DND-41 (cell line): ENCODE data around the gene GYG1.
A peak's percentile ranks its signal among the peaks of the same experiment; 100 is the strongest.

ENCODE experiments used
- ATAC-seq: fragments of 200-7000 bp; cut with Tn5 transposase; 3 replicates; pipeline ENCODE4 v1.9.1; 2021; ENCODE audit warnings: low read depth; ENCODE audit not compliant: insufficient read depth
- DNase-seq: peaks from one replicate; pipeline ENCODE4 v3.0.0-alpha.2; 2020
- H2AFZ ChIP-seq: 2 replicates; pipeline ENCODE4 v1.6.0; 2012; ENCODE audit warnings: low read depth, low read length
- H3K27ac ChIP-seq: 2 replicates; pipeline ENCODE4 v1.5.1; 2012; ENCODE audit warnings: low read length, inconsistent platforms
- H3K27me3 ChIP-seq: fragments of 200-600 bp; sonication (generic); 2 replicates; pipeline ENCODE4 v1.6.0; 2012; ENCODE audit warnings: low read length, mild to moderate bottlenecking, inconsistent platforms; ENCODE audit not compliant: insufficient read depth, poor library complexity
- H3K36me3 ChIP-seq: 2 replicates; pipeline ENCODE4 v1.5.1; 2012; ENCODE audit warnings: low read length, inconsistent platforms; ENCODE audit not compliant: insufficient read depth
- H3K4me1 ChIP-seq: 2 replicates; pipeline ENCODE4 v1.5.1; 2012; ENCODE audit warnings: mild to moderate bottlenecking, low read length; ENCODE audit not compliant: insufficient read depth
- H3K4me2 ChIP-seq: 2 replicates; pipeline ENCODE4 v1.6.0; 2012; ENCODE audit warnings: mild to moderate bottlenecking, moderate library complexity, low read length, inconsistent platforms; ENCODE audit not compliant: insufficient read depth
- H3K4me3 ChIP-seq, 2 experiments: fragments of 200-600 bp in 1 of 2; shearing (Covaris generic) in 1 of 2; 2 replicates each; pipeline ENCODE4 v1.5.1; 2012 to 2016; ENCODE audit warnings: inconsistent platforms in 2 of 2, low read length in 2 of 2, mild to moderate bottlenecking in 2 of 2, low read depth in 1 of 2, moderate library complexity in 1 of 2
- H3K79me2 ChIP-seq: 2 replicates; pipeline ENCODE4 v1.6.0; 2012; ENCODE audit warnings: low read length, inconsistent platforms; ENCODE audit not compliant: insufficient read depth
- H3K9ac ChIP-seq: 2 replicates; pipeline ENCODE4 v1.6.0; 2012; ENCODE audit warnings: low read depth, mild to moderate bottlenecking, inconsistent platforms, low read length, moderate library complexity
- H3K9me3 ChIP-seq: 2 replicates; pipeline ENCODE4 v1.5.1; 2012; ENCODE audit warnings: low read length, moderate library complexity, mild to moderate bottlenecking, inconsistent platforms; ENCODE audit not compliant: insufficient read depth, severe bottlenecking
- H4K20me1 ChIP-seq: 2 replicates; pipeline ENCODE4 v1.6.0; 2012; ENCODE audit warnings: low read length; ENCODE audit not compliant: insufficient read depth
- EZH2 ChIP-seq: IDR thresholded peaks from 3 replicates; pipeline ENCODE4 v1.6.1; 2012; ENCODE audit warnings: borderline replicate concordance, low read depth, mild to moderate bottlenecking, moderate library complexity, low read length, inconsistent platforms; ENCODE audit not compliant: severe bottlenecking
- TF ChIP-seq, protein P1 (sequence below): IDR thresholded peaks from 2 replicates; pipeline ENCODE4 v1.5.1; 2012; ENCODE audit warnings: borderline replicate concordance, low read length, moderate library complexity, mild to moderate bottlenecking; ENCODE audit not compliant: poor library complexity, severe bottlenecking; ENCODE audit errors: extremely low read depth

Gene GYG1

DNA sequence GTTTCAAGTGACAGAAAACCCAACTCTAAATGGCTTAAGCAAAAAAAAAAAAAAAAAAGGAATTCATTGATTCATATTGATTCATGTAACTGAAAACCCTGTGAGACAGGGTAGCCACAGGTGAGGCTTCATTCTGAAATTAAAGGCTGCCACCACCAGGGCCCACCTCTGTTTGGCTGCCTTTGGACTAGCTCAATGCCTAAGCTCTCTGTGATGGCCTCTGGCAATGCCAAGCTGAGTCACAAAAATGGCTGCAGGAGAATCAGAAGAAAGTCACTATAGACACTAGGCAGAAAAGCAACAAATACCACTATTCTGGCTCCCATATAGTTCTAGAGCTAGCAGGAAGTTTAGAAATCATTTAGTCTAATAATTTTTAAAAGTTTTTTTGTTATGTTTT, 38.2 kb upstream of the GYG1 start:
- no peak overlapping the region for H3K27ac ChIP-seq
- peaks cover 11% of the 10 kb centered on the region for H3K4me1 ChIP-seq
- no peak overlapping the region for H2AFZ ChIP-seq
- H3K4me2 ChIP-seq: no peak overlapping the region
- no peak for DNase-seq
- H3K27me3 ChIP-seq: peaks cover 5% of the 10 kb centered on the region
- no peaks in the 10 kb centered on the region for H3K79me2 ChIP-seq
- no peak overlapping the region for H3K9ac ChIP-seq
- no peak for TF ChIP-seq EZH2
- TF ChIP-seq, protein P1, sequence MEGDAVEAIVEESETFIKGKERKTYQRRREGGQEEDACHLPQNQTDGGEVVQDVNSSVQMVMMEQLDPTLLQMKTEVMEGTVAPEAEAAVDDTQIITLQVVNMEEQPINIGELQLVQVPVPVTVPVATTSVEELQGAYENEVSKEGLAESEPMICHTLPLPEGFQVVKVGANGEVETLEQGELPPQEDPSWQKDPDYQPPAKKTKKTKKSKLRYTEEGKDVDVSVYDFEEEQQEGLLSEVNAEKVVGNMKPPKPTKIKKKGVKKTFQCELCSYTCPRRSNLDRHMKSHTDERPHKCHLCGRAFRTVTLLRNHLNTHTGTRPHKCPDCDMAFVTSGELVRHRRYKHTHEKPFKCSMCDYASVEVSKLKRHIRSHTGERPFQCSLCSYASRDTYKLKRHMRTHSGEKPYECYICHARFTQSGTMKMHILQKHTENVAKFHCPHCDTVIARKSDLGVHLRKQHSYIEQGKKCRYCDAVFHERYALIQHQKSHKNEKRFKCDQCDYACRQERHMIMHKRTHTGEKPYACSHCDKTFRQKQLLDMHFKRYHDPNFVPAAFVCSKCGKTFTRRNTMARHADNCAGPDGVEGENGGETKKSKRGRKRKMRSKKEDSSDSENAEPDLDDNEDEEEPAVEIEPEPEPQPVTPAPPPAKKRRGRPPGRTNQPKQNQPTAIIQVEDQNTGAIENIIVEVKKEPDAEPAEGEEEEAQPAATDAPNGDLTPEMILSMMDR: no peak
- no peaks in the 10 kb centered on the region for H3K9me3 ChIP-seq
- H4K20me1 ChIP-seq: no peaks in the 10 kb centered on the region
- H3K4me3 ChIP-seq: no peak overlapping the region
- H3K36me3 ChIP-seq: no peaks in the 10 kb centered on the region
- ATAC-seq: no peak

DNA sequence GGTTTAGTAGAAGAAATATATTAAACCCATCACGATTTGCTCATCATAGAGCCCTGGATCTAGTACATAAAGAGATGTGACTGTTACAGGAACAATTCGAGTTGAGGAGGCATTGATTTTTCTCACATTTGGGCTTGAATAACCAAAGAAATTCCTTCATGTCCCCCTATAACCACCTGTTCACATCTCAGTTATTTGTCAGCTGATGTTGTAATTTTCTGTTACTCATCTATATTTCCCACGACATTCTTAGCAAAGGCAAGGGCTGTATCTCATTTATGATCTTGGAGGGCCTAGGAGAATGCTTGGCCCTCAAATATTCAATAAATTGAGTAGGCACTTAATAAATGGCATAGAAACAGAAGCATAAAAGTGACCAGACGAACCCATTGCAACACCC, 36.4 kb upstream of the GYG1 start:
- H3K4me3 ChIP-seq: no peak overlapping the region

GRCh38 chr3:148955544-148956346, 35.6 kb upstream of the GYG1 start:
- DNase-seq (peak; percentile 34), ATAC-seq (peak; percentile 39; the same call in 1 of the 3 replicates)
- Histone ChIP-seq H3K9ac (no peak overlapping the region), H3K4me3 (no peak overlapping the region), H3K4me1 (peaks cover 11% of the 10 kb centered on the region), H3K9me3 (no peaks in the 10 kb centered on the region), H3K79me2 (no peaks in the 10 kb centered on the region), H3K36me3 (no peaks in the 10 kb centered on the region), H3K27ac (no peak overlapping the region), H2AFZ (no peak overlapping the region), H4K20me1 (no peaks in the 10 kb centered on the region), H3K4me2 (no peak overlapping the region), H3K27me3 (peaks cover 4% of the 10 kb centered on the region)
- no peak for TF ChIP-seq EZH2
- TF ChIP-seq, protein P1: peak; percentile 73

More for the DNA sequence above, 36.4 kb upstream of the GYG1 start:
- Histone ChIP-seq H4K20me1 (no peaks in the 10 kb centered on the region), H3K79me2 (no peaks in the 10 kb centered on the region), H3K9ac (no peak overlapping the region), H3K27ac (no peak overlapping the region), H3K27me3 (peaks cover 5% of the 10 kb centered on the region), H3K9me3 (no peaks in the 10 kb centered on the region), H2AFZ (no peak overlapping the region), H3K36me3 (no peaks in the 10 kb centered on the region), H3K4me1 (peaks cover 11% of the 10 kb centered on the region), H3K4me2 (no peak overlapping the region)
- TF ChIP-seq, protein P1: no peak
- no peak for TF ChIP-seq EZH2
- no peak for ATAC-seq
- DNase-seq: no peak
